Measurements from ENCODE around the gene TEC.

DNA sequence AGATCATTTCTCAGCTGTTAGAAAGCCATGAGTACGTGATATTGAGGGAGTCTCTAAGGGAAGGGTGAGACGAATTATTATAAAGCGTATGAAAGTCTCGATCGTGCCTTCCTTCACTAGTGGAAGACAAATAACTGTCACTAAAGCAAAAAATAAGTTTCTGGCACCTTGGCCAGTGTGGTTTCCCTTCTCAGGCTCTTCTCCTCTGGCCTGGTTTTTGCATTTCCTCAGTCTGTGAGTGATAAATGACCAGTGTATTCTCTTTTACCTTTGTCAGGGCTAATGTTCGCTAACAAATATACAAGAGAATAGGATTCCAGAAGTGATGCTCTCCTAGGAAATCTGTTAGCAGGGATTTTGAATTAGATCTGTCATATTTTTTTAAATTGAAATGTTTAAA lies 155.2 kb downstream of the TEC start:
- TF ChIP-seq CTCF (IDR thresholded peaks at IDR 0.05) (no peak), POLR2A (IDR thresholded peaks at IDR 0.05) (no peak)
